HG02884 (cell line): ENCODE measurements around the gene MTNR1A.

Experiments
- ATAC-seq: cut with Tn5 transposase; IDR thresholded peaks from one replicate; pipeline ENCODE4 v1.9.1; 2021; ENCODE audit warnings: mild to moderate bottlenecking, moderate library complexity; ENCODE audit not compliant: unreplicated experiment

The MTNR1A gene

GRCh38 chr4:186554914-186555827 lies at the start of gene MTNR1A:
Gene MTNR1A, minus strand, starts transcription at chr4:186555567. Its CDS starts 202 bp downstream, at chr4:186555365.
- no peak for ATAC-seq

- ATAC-seq, result no peak
Measured at GRCh38 chr4:186604124-186604807, 48.9 kb upstream of the MTNR1A start.

- no peak for ATAC-seq
Measured at GRCh38 chr4:186602978-186603377, 47.6 kb upstream of the MTNR1A start.

- ATAC-seq, result no peak
Measured at GRCh38 chr4:186599483-186599882, 44.1 kb upstream of the MTNR1A start.

- ATAC-seq, result no peak
Measured at GRCh38 chr4:186598686-186599085, 43.3 kb upstream of the MTNR1A start.

- ATAC-seq, result no peak
Measured at GRCh38 chr4:186596850-186597390, 41.6 kb upstream of the MTNR1A start.

GRCh38 chr4:186596346-186596745 lies 41.0 kb upstream of the MTNR1A start:
- ATAC-seq, result no peak

GRCh38 chr4:186593587-186593973 lies 38.2 kb upstream of the MTNR1A start:
- no peak for ATAC-seq

GRCh38 chr4:186592966-186593586 lies 37.7 kb upstream of the MTNR1A start:
- no peak for ATAC-seq

- no peak for ATAC-seq
Measured at GRCh38 chr4:186592445-186592844, 37.1 kb upstream of the MTNR1A start.

GRCh38 chr4:186591651-186592050 lies 36.3 kb upstream of the MTNR1A start:
- ATAC-seq, result no peak

- no peak for ATAC-seq
Measured at GRCh38 chr4:186588503-186588902, 33.1 kb upstream of the MTNR1A start.

- peak; percentile 81 for ATAC-seq
Measured at GRCh38 chr4:186587416-186588018, 32.1 kb upstream of the MTNR1A start.

- ATAC-seq, result no peak
Measured at GRCh38 chr4:186586205-186586604, 30.8 kb upstream of the MTNR1A start.

GRCh38 chr4:186584912-186585311 lies 29.5 kb upstream of the MTNR1A start:
- no peak for ATAC-seq

- ATAC-seq, result no peak
Measured at GRCh38 chr4:186581421-186581820, 26.1 kb upstream of the MTNR1A start.

GRCh38 chr4:186580669-186581068 lies 25.3 kb upstream of the MTNR1A start:
- ATAC-seq, result no peak

- no peak for ATAC-seq
Measured at GRCh38 chr4:186570193-186570996, 15.0 kb upstream of the MTNR1A start.

GRCh38 chr4:186569533-186570192 lies 14.3 kb upstream of the MTNR1A start:
- no peak for ATAC-seq

GRCh38 chr4:186566068-186566467 lies 10.7 kb upstream of the MTNR1A start:
- no peak for ATAC-seq
